ENCODE data around the gene PRR19. TPM values are rescaled to one million over a fixed set of nuclear protein-coding genes. Genes with fewer than 3 reads are reported as not detected.

The PRR19 gene
- total RNA-seq, 2 experiments from 2014 or later, result 0.40 to 1.4 TPM

DNA sequence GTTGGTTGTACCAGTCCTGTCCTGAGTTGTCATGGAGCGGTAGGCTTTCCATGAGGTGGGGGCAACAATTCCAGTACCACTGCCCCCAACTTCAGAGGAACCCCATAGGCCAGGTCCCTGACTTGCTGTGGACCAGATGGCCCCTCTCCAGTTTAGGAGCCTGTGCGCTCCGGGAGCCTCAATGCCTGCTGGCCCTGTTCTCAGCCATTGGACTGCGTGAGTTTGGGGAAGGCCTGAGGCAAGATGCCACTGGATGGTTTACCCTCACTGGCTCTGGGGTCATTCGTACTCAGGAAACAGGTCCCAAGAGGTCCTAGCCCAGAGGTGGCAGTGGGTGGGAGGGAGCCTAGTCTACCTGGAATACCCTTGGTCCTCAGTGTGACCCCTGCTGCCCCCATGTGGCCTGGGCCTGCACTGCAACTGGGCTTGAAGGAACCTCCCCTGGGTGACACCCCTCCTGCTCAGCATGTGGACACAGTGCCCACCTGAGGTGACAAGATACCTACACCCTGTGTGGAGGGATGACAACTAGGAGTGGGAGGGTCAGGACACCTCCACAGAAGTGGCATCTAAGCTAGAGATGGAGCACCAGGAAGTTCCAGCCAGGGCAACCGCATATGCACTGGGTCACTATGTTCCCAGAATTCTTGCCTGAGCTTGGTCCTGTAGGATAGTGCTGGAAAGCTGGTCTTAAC is 6.0 kb upstream of the PRR19 start:
- Histone ChIP-seq H3K36me3 (ENCODE audit: insufficient read depth, low read length) (peaks cover 60% of the 10 kb centered on the region), H3K9me2 (ENCODE audit: insufficient read depth, low read length) (no peaks in the 10 kb centered on the region), H3K79me2 (ENCODE audit: insufficient read depth, low read depth, low read length) (no peaks in the 10 kb centered on the region), H3K9me3 (ENCODE audit: low read length) (no peaks in the 10 kb centered on the region), H2AFZ (ENCODE audit: low read length) (no peak overlapping the region), H3K4me1 (ENCODE audit: insufficient read depth, low read length, poor library complexity, severe bottlenecking) (no peaks in the 10 kb centered on the region), H3K27ac (ENCODE audit: low read depth, low read length, poor library complexity, severe bottlenecking) (no peak overlapping the region), H3K4me2 (ENCODE audit: low read length) (no peak overlapping the region), H3K4me3 (ENCODE audit: low read depth, low read length, poor library complexity, severe bottlenecking) (no peak overlapping the region), H4K20me1 (ENCODE audit: insufficient read depth, low read length) (no peaks in the 10 kb centered on the region)
- DNase-seq (ENCODE audit: low spot score), result peak; percentile 81
- no peak for TF ChIP-seq EZH2phosphoT487 (IDR thresholded peaks at IDR 0.05; ENCODE audit: borderline replicate concordance, low read depth, low read length)
- TF ChIP-seq, protein P1, sequence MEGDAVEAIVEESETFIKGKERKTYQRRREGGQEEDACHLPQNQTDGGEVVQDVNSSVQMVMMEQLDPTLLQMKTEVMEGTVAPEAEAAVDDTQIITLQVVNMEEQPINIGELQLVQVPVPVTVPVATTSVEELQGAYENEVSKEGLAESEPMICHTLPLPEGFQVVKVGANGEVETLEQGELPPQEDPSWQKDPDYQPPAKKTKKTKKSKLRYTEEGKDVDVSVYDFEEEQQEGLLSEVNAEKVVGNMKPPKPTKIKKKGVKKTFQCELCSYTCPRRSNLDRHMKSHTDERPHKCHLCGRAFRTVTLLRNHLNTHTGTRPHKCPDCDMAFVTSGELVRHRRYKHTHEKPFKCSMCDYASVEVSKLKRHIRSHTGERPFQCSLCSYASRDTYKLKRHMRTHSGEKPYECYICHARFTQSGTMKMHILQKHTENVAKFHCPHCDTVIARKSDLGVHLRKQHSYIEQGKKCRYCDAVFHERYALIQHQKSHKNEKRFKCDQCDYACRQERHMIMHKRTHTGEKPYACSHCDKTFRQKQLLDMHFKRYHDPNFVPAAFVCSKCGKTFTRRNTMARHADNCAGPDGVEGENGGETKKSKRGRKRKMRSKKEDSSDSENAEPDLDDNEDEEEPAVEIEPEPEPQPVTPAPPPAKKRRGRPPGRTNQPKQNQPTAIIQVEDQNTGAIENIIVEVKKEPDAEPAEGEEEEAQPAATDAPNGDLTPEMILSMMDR (conservative IDR thresholded peaks at IDR 0.05; ENCODE audit: low read length), result peak; percentile 92
- no TSS peak for BruUV-seq (replicated peaks)
- POLR2A ChIA-PET, result interaction anchor here (0.7 kb wide), 1 partner anchor 53 kb away, joined by 3 read pairs; no protein-coding TSS in a partner anchor
- CTCF ChIA-PET (ENCODE audit: unreplicated experiment), result interaction anchor here (0.5 to 0.6 kb wide), 2 partner anchors 164 to 261 kb away, joined by 4 read pairs; partner anchors contain the start of gene POU2F2
- intact Hi-C loops (cut with micrococcal nuclease; ENCODE audit: unreplicated experiment), result loop anchor here (5.0 kb wide), 1 partner anchor 164 kb away; the partner anchor contains the start of gene POU2F2

DNA sequence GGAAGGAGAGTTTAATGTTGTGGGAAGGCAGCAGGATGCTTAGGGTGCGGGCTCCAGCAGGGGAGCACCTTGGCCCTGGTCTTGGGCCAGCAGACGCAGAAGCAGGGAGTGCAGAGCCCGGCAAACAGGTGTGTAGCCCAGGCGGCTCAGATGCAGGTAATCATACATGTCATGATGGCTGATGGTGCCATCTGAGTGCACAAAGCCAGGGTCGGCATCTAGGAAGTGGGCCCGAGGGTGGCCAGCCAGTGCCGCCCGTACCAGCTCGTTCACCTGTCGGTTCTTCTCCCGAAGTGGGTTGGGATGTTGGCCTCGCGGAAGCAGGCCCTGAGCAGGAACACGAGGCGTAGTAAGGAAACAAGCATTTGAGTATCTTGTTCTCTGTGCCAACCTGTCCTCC is 4.9 kb upstream of the PRR19 start:
- Histone ChIP-seq H3K27ac (ENCODE audit: low read depth, low read length, poor library complexity, severe bottlenecking) (no peak overlapping the region), H3K9me3 (ENCODE audit: low read length) (no peaks in the 10 kb centered on the region), H4K20me1 (ENCODE audit: insufficient read depth, low read length) (no peaks in the 10 kb centered on the region), H3K4me2 (ENCODE audit: low read length) (no peak overlapping the region), H3K36me3 (ENCODE audit: insufficient read depth, low read length) (peaks cover 49% of the 10 kb centered on the region), H3K9me2 (ENCODE audit: insufficient read depth, low read length) (no peaks in the 10 kb centered on the region), H3K4me1 (ENCODE audit: insufficient read depth, low read length, poor library complexity, severe bottlenecking) (peaks cover 8% of the 10 kb centered on the region), H2AFZ (ENCODE audit: low read length) (no peak overlapping the region), H3K4me3 (ENCODE audit: low read depth, low read length, poor library complexity, severe bottlenecking) (no peak overlapping the region), H3K79me2 (ENCODE audit: insufficient read depth, low read depth, low read length) (peaks cover 4% of the 10 kb centered on the region; the same call in 1 of the 2 replicates)
- intact Hi-C loops (cut with micrococcal nuclease; ENCODE audit: unreplicated experiment), result loop anchor here (5.0 kb wide), 1 partner anchor 165 kb away; the partner anchor contains the start of gene POU2F2
- POLR2A ChIA-PET, result no interaction called here
- no peak for TF ChIP-seq EZH2phosphoT487 (IDR thresholded peaks at IDR 0.05; ENCODE audit: borderline replicate concordance, low read depth, low read length)
- TF ChIP-seq, protein P1 (conservative IDR thresholded peaks at IDR 0.05; ENCODE audit: low read length), result no peak
- CTCF ChIA-PET (ENCODE audit: unreplicated experiment), result no interaction called here
- BruUV-seq (replicated peaks), result no TSS peak
- no peak for DNase-seq (ENCODE audit: low spot score)

DNA sequence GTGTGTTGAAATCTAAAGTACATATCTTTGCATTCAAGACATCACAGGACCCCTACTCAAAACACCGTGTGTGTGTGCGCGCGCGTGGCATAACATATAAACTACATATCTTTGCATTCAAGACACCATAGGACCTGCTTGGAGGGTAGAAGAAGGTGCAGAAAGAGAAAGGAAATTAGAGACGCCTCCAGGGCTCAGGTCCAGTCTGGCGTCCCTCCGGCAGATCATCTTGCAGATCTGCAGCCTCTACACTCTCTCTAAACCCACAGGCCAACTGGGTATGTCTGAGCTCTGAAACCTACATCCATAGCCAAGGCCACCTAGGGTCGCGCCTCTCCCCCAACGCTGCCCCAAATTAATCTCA is 1.2 kb downstream of the PRR19 start:
- peaks cover 15% of the 10 kb centered on the region for H3K4me1 ChIP-seq (ENCODE audit: insufficient read depth, low read length, poor library complexity, severe bottlenecking)
- H2AFZ ChIP-seq (ENCODE audit: low read length), result peak overlapping the region; percentile 79; the same call in 1 of the 2 replicates
- H3K79me2 ChIP-seq (ENCODE audit: insufficient read depth, low read depth, low read length), result peaks cover 4% of the 10 kb centered on the region; the same call in 1 of the 2 replicates
- H3K4me3 ChIP-seq (ENCODE audit: low read depth, low read length, poor library complexity, severe bottlenecking), result peak overlapping the region; percentile 88
- intact Hi-C loops (cut with micrococcal nuclease; ENCODE audit: unreplicated experiment), result no loop called here
- no peaks in the 10 kb centered on the region for H3K36me3 ChIP-seq (ENCODE audit: insufficient read depth, low read length)
- no TSS peak for BruUV-seq (replicated peaks)
- no peaks in the 10 kb centered on the region for H3K9me2 ChIP-seq (ENCODE audit: insufficient read depth, low read length)
- no peaks in the 10 kb centered on the region for H4K20me1 ChIP-seq (ENCODE audit: insufficient read depth, low read length)
- peak overlapping the region; percentile 94 for H3K4me2 ChIP-seq (ENCODE audit: low read length)
- DNase-seq (ENCODE audit: low spot score), result no peak
- peak overlapping the region; percentile 49 for H3K27ac ChIP-seq (ENCODE audit: low read depth, low read length, poor library complexity, severe bottlenecking)
- no peaks in the 10 kb centered on the region for H3K9me3 ChIP-seq (ENCODE audit: low read length)
- ChIA-PET CTCF (ENCODE audit: unreplicated experiment) (no interaction called here), POLR2A (no interaction called here)
- TF ChIP-seq EZH2phosphoT487 (IDR thresholded peaks at IDR 0.05; ENCODE audit: borderline replicate concordance, low read depth, low read length), result no peak
- TF ChIP-seq, protein P1 (conservative IDR thresholded peaks at IDR 0.05; ENCODE audit: low read length), result no peak
